Lower leg skin (tissue), 4 donors: ENCODE results near the gene CC2D2B. TPM values are rescaled to one million over a fixed set of nuclear protein-coding genes. Genes with fewer than 3 reads are reported as not detected.

Experiments
- DNase-seq, 2 donors: peaks; one replicate each; pipeline ENCODE4 v3.0.0-alpha.2; 2019; ENCODE audit warnings: low spot score in 2 of 2
- H3K4me3 ChIP-seq: fragments of 200-600 bp; sonication (generic); 2 replicates; pipeline ENCODE4 v1.5.1; 2017; ENCODE audit warnings: mild to moderate bottlenecking, low read depth; ENCODE audit not compliant: poor library complexity, severe bottlenecking
- POLR2A ChIP-seq, 2 donors: fragments of 450-650 bp; IDR thresholded peaks; one replicate each; pipeline ENCODE4 v1.6.1; 2016 to 2017; ENCODE audit warnings: antibody characterized with exemption in 2 of 2, mild to moderate bottlenecking in 1 of 2, moderate library complexity in 1 of 2
- WGBS, 2 donors: methylation state at CpG; one replicate each; pipeline ENCODE4 v1.1.5; 2018; 5-methylcytosine and 5-hydroxymethylcytosine counted together
- intact Hi-C: fragments of 100-400 bp; cut with DNase I; formaldehyde crosslinking; loops from one replicate; pipeline ENCODE4 v1.15.0; 2023; ENCODE audit warnings: low total_unique reads
- total RNA-seq, 4 donors: library from RNA; depleted of rRNA; stranded (reverse); fragments of >200 nt; gene quantifications; one replicate each; pipeline ENCODE4 v1.1.0, GENCODE V29; 2016
- TF ChIP-seq, protein P1 (sequence below), 3 donors: fragments of 450-650 bp; IDR thresholded peaks; one replicate each; pipeline ENCODE4 v1.5.1; 2016; ENCODE audit warnings: antibody characterized with exemption in 3 of 3, mild to moderate bottlenecking in 3 of 3, moderate library complexity in 2 of 3

Gene CC2D2B
- total RNA-seq, 4 donors from 2014 or later: 0.12 to 0.94 TPM; not detected in 2

- H3K4me3 ChIP-seq: no peak overlapping the region
- DNase-seq: no peak
- TF ChIP-seq, protein P1, sequence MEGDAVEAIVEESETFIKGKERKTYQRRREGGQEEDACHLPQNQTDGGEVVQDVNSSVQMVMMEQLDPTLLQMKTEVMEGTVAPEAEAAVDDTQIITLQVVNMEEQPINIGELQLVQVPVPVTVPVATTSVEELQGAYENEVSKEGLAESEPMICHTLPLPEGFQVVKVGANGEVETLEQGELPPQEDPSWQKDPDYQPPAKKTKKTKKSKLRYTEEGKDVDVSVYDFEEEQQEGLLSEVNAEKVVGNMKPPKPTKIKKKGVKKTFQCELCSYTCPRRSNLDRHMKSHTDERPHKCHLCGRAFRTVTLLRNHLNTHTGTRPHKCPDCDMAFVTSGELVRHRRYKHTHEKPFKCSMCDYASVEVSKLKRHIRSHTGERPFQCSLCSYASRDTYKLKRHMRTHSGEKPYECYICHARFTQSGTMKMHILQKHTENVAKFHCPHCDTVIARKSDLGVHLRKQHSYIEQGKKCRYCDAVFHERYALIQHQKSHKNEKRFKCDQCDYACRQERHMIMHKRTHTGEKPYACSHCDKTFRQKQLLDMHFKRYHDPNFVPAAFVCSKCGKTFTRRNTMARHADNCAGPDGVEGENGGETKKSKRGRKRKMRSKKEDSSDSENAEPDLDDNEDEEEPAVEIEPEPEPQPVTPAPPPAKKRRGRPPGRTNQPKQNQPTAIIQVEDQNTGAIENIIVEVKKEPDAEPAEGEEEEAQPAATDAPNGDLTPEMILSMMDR (IDR thresholded peaks at IDR 0.05): no peak
- TF ChIP-seq POLR2A (IDR thresholded peaks at IDR 0.05): no peak
- 89 to 91% methylated on average over 2 of the region's 2 CpGs for WGBS, 2 donors
- intact Hi-C loops: no loop called here
Observed at GRCh38 chr10:95935429-95935828, 27.7 kb downstream of the CC2D2B start.

DNA sequence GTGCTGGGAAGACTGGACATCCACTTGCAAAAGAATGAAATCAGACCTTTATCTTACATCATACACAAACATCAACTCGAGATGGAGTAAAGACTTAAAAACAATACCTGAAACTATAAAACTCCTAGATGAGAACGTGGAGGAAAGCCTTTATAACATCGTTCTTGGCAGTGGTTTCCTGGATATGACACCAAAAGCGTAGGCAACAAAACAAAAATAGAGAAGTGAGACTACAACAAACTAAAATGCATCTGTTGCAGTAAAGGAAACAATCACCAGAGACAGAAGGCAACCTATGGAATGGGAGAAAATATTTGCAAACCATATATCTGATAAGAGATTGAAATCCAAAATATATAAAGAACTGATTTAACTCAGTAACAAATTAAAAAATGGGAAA, 33.3 kb downstream of the CC2D2B start:
- no peak for DNase-seq

GRCh38 chr10:95963202-95963990, 55.6 kb downstream of the CC2D2B start:
- intact Hi-C loops: no loop called here
- DNase-seq: no peak
- TF ChIP-seq POLR2A (IDR thresholded peaks at IDR 0.05): no peak
- TF ChIP-seq, protein P1 (IDR thresholded peaks at IDR 0.05): no peak
- WGBS, 2 donors: 57 to 65% methylated on average over 7 of the region's 7 CpGs
- H3K4me3 ChIP-seq: no peak overlapping the region

More for the DNA sequence above, 33.3 kb downstream of the CC2D2B start:
- H3K4me3 ChIP-seq: no peak overlapping the region
- 81 to 83% methylated on average over 4 of the region's 4 CpGs for WGBS, 2 donors
- intact Hi-C loops: no loop called here
- no peak for TF ChIP-seq POLR2A (IDR thresholded peaks at IDR 0.05)
- TF ChIP-seq, protein P1 (IDR thresholded peaks at IDR 0.05): no peak

GRCh38 chr10:95963991-95964389, 56.2 kb downstream of the CC2D2B start:
- DNase-seq: no peak
- TF ChIP-seq POLR2A (IDR thresholded peaks at IDR 0.05): no peak
- TF ChIP-seq, protein P1 (IDR thresholded peaks at IDR 0.05): no peak
- WGBS, 2 donors: 80 to 87% methylated on average over 1 of the region's 1 CpG
- no peak overlapping the region for H3K4me3 ChIP-seq
- intact Hi-C loops: no loop called here

DNA sequence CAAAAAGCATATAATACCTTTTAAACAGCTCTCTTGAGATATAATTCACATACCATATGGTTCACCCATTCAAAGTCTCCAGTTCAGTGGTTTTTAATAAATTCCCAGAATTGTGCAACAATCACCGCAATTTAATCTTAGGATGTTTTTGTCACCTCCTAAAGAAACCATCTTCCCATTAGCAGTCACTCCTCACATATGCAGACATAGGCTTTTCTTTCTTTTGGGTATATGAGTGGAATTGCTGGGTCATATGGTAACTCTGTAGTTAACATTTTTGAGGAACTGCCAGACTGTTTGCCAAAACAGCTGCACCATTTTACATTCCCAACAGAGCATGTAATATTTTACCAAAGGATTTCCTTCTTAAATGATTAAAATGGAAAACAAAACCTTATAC, 57.0 kb downstream of the CC2D2B start:
- 93 to 94% methylated on average over 1 of the region's 1 CpG for WGBS, 2 donors
- DNase-seq: no peak
- intact Hi-C loops: no loop called here
- H3K4me3 ChIP-seq: no peak overlapping the region
- TF ChIP-seq POLR2A (IDR thresholded peaks at IDR 0.05): no peak
- TF ChIP-seq, protein P1 (IDR thresholded peaks at IDR 0.05): no peak
